IPS-18a (cell line): Measurements from ENCODE around the gene GRAMD4.
"Not testable (repeated sequence)": the region's sequence is repeated elsewhere in the genome, so short reads cannot be mapped to it uniquely, and the experiment has no call there.

Source experiments
- H3K27ac ChIP-seq: one replicate; pipeline ENCODE4 v1.5.1; 2013; ENCODE audit warnings: low read length
- H3K27me3 ChIP-seq: one replicate; pipeline ENCODE4 v1.6.1; 2013; ENCODE audit warnings: mild to moderate bottlenecking, low read length; ENCODE audit not compliant: control insufficient read depth, insufficient read depth
- H3K36me3 ChIP-seq: one replicate; pipeline ENCODE4 v1.6.1; 2013; ENCODE audit warnings: low read depth, low read length; ENCODE audit not compliant: control insufficient read depth
- H3K4me1 ChIP-seq: one replicate; pipeline ENCODE4 v1.6.1; 2013; ENCODE audit warnings: low read depth, low read length; ENCODE audit not compliant: control insufficient read depth
- H3K4me3 ChIP-seq: one replicate; pipeline ENCODE4 v1.5.1; 2013; ENCODE audit warnings: low read length
- H3K9ac ChIP-seq: one replicate; pipeline ENCODE4 v1.6.1; 2013; ENCODE audit warnings: mild to moderate bottlenecking, low read length, moderate library complexity
- H3K9me3 ChIP-seq: one replicate; pipeline ENCODE4 v1.6.1; 2013; ENCODE audit warnings: low read depth, low read length; ENCODE audit not compliant: control insufficient read depth

Gene GRAMD4

GRCh38 chr22:46617207-46617985, 2.8 kb upstream of the GRAMD4 start:
- Histone ChIP-seq H3K9me3 (no peaks in the 10 kb centered on the region), H3K9ac (no peak overlapping the region), H3K4me3 (no peak overlapping the region), H3K4me1 (peaks cover 5% of the 10 kb centered on the region), H3K27me3 (no peaks in the 10 kb centered on the region), H3K27ac (no peak overlapping the region), H3K36me3 (no peaks in the 10 kb centered on the region)

DNA sequence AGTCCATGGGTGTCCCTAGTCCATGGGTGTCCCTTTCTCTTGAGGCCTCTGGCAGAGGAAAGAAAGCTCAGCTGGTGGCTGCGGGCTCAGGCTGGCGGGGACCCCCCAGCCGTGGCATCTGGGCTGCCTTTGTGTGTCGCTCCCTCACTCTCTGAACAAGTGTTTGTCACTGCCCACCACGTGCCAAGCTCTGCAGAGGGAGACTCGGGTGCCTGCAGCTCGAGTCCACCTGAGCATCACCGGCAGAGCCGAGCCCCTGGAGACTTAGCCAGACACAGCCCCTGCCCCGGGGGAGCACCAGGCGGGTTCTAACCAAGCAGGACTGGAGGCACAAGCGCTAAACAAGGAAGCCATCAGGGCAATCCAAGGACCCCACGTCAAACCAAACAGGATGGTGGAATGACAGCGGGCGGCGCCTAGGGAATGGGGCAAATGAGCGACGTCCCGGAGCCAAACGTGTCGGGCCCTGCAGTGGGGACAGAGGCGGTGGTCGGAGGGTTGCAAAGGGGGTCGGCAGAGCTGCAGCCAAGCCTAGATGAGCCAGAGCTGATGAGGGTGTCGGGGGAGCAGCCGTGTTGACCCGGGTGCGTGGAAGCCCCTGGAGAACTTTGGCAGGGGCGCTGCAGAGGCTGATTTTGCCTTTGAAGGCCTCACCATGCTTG, 2.1 kb upstream of the GRAMD4 start:
- no peaks in the 10 kb centered on the region for H3K9me3 ChIP-seq
- H3K27ac ChIP-seq, result no peak overlapping the region
- H3K36me3 ChIP-seq, result no peaks in the 10 kb centered on the region
- H3K4me1 ChIP-seq, result peaks cover 5% of the 10 kb centered on the region
- no peaks in the 10 kb centered on the region for H3K27me3 ChIP-seq
- H3K9ac ChIP-seq, result no peak overlapping the region
- H3K4me3 ChIP-seq, result no peak overlapping the region

DNA sequence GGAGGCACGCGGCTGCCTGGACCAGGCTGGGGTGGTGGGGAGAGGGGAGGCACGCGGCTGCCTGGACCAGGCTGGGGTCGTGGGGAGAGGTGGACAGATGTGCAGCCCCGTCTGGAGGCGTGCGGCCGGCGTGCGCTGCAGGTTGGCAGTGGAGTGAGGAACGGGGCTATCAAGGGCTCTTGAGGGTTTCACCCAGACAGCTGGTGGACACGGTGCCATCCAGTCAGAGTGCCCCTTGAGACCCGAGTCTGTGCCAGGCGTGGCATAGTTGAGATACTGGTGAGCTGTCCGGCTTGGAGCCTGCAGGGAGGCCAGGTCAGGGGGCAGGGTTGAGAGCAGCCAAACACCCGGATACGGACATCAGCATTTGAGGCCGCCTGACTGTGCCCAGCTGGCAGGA, 1.5 kb upstream of the GRAMD4 start:
- Histone ChIP-seq H3K9me3 (no peaks in the 10 kb centered on the region), H3K27ac (no peak overlapping the region), H3K4me3 (no peak overlapping the region), H3K9ac (no peak overlapping the region), H3K4me1 (peaks cover 5% of the 10 kb centered on the region), H3K27me3 (no peaks in the 10 kb centered on the region), H3K36me3 (no peaks in the 10 kb centered on the region)

GRCh38 chr22:46619240-46619829, 851 bp upstream of the GRAMD4 start:
- Histone ChIP-seq H3K36me3 (no peaks in the 10 kb centered on the region), H3K9ac (no peak overlapping the region), H3K27ac (no peak overlapping the region), H3K4me1 (no peaks in the 10 kb centered on the region), H3K9me3 (no peaks in the 10 kb centered on the region), H3K4me3 (no peak overlapping the region), H3K27me3 (no peaks in the 10 kb centered on the region)

GRCh38 chr22:46620588-46621242, 529 bp downstream of the GRAMD4 start:
- Histone ChIP-seq H3K9ac (no peak overlapping the region), H3K27ac (no peak overlapping the region), H3K27me3 (no peaks in the 10 kb centered on the region), H3K4me3 (no peak overlapping the region), H3K4me1 (no peaks in the 10 kb centered on the region), H3K9me3 (no peaks in the 10 kb centered on the region), H3K36me3 (no peaks in the 10 kb centered on the region)

DNA sequence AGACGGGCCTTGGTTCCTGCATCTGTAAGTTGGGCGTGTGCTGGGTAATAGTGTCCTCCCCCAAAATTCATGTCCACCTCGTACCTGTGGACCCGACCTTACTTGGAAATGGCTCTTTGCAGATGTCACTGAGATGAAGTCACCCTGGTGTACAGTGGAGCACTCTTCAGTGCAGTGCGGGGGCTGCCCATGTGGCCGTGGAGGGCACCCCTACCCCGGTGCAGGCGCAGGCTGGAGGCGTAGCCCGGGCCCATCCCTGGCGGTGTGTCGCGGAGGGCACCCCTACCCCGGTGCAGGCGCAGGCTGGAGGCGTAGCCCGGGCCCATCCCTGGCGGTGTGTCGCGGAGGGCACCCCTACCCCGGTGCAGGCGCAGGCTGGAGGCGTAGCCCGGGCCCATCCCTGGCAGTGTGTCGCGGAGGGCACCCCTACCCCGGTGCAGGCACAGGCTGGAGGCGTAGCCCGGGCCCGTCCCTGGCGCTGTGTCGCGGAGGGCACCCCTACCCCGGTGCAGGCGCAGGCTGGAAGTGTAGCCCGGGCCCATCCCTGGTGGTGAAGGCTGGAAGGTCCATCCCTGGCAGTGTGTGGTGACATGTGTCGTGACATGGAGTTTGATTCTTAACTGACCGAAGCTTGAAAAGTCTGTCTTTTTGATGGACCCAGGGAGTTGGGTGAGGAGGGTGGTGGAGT, 1.2 kb downstream of the GRAMD4 start:
- not testable (repeated sequence) for H3K4me1 ChIP-seq, H3K27me3 ChIP-seq, H3K27ac ChIP-seq, H3K9ac ChIP-seq, H3K9me3 ChIP-seq, H3K36me3 ChIP-seq, H3K4me3 ChIP-seq

- Histone ChIP-seq H3K9me3 (no peaks in the 10 kb centered on the region), H3K4me3 (no peak overlapping the region), H3K9ac (no peak overlapping the region), H3K36me3 (no peaks in the 10 kb centered on the region), H3K27me3 (no peaks in the 10 kb centered on the region), H3K4me1 (peaks cover under 1% of the 10 kb centered on the region), H3K27ac (no peak overlapping the region)
These were observed 1.9 kb downstream of the GRAMD4 start for GRCh38 chr22:46622081-46622521.

DNA sequence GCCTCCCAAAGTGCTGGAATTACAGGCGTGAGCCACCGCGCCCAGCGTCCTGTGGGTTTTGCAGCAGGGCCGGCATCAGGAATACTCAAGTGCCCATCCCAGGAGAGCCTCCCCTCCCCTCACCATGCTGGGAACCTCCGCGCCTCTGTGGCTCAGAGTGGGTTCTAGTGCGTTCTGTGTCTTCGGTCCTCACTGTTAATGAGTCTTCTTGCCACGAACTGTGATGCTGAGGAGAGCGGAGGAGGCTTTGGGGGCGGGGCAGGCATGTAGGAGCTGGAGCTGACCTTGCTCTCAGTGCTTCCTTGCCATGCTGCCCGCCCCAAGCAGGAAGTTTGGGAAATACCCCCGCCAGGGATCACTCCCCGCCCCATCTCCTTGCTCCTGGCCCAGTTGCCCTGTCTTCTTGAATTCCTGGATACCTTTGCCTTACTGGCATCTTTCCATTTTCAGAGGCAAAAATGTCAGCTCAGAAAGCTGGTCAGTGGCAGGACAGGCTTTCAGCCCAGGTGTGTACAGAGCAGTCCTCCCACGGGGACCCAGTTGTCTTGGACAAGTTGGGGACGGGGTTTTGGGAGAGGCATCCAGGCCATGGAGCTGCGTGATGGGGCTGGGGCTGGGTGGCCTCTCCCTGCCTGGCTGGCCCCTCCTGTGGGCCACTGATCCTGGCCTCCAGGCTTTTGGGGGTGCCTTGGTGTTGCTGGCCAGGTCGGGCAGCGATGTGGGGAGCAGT, 5.1 kb downstream of the GRAMD4 start:
- Histone ChIP-seq H3K27me3 (no peaks in the 10 kb centered on the region), H3K4me3 (no peak overlapping the region), H3K36me3 (no peaks in the 10 kb centered on the region), H3K9me3 (no peaks in the 10 kb centered on the region), H3K9ac (no peak overlapping the region), H3K4me1 (peaks cover 8% of the 10 kb centered on the region), H3K27ac (no peak overlapping the region)

GRCh38 chr22:46625843-46626349, 5.7 kb downstream of the GRAMD4 start:
- Histone ChIP-seq H3K36me3 (no peaks in the 10 kb centered on the region), H3K27me3 (no peaks in the 10 kb centered on the region), H3K9ac (no peak overlapping the region), H3K4me3 (no peak overlapping the region), H3K9me3 (no peaks in the 10 kb centered on the region), H3K4me1 (peaks cover 8% of the 10 kb centered on the region), H3K27ac (no peak overlapping the region)

DNA sequence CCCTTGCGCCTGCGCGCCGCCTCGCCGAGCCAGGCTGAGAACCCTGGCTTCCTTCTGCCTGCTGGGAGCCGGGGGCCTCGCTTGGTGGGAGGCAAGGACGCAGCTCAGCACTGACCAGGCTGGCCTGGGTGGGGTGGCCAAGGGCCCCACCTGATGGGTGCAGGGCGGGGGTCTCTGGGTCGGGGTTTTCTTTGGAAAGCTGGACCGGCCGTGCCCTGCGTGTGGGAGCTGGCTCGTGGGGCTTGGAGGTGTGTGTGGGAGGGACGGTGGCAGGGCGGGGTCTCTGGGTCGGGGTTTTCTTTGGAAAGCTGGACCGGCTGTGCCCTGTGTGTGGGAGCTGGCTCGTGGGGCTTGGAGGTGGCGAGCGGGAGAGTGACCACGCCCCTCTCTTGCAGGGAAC, 6.2 kb downstream of the GRAMD4 start:
- Histone ChIP-seq H3K9me3 (no peaks in the 10 kb centered on the region), H3K27ac (no peak overlapping the region), H3K4me1 (peaks cover 8% of the 10 kb centered on the region), H3K27me3 (no peaks in the 10 kb centered on the region), H3K4me3 (no peak overlapping the region), H3K36me3 (no peaks in the 10 kb centered on the region), H3K9ac (no peak overlapping the region)
